A673 (cell line): Measurements from ENCODE around the gene SLC35D3. TPM values are rescaled to one million over a fixed set of nuclear protein-coding genes. Genes with fewer than 3 reads are reported as not detected.

Experiments
- BruUV-seq: library from RNA; stranded (reverse); fragments of 400-500 nt; replicated peaks from 2 replicates; lab custom pipeline; 2021; lab: Mats Ljungman, UMichigan
- CTCF ChIA-PET: fragments of 300-600 bp; sonication (Branson Sonifier 250); formaldehyde crosslinking; loops from one replicate; lab custom pipeline; 2022; ENCODE audit warnings: antibody characterized with exemption; lab: Charles Lee
- POLR2A ChIA-PET: fragments of 300-600 bp; sonication (Branson Sonifier 250); formaldehyde crosslinking; loops from one replicate; lab custom pipeline; 2022; ENCODE audit warnings: antibody characterized with exemption; ENCODE audit not compliant: low non-redundant PET; lab: Charles Lee
- DNase-seq: peaks from one replicate; pipeline ENCODE4 v3.0.0-alpha.2; 2015; ENCODE audit warnings: low spot score
- H3K27ac ChIP-seq: fragments of 200-600 bp; sonication (generic); 2 replicates; pipeline ENCODE4 v1.5.1; 2016; ENCODE audit warnings: mixed run types, low read depth, mild to moderate bottlenecking, mixed read lengths, antibody characterized with exemption, low read length; ENCODE audit not compliant: poor library complexity, severe bottlenecking
- H3K27me3 ChIP-seq: fragments of 200-600 bp; sonication (generic); replicated peaks from 2 replicates; pipeline ENCODE4 v1.6.1; 2017; ENCODE audit warnings: mixed run types, low read depth, mild to moderate bottlenecking, mixed read lengths, antibody characterized with exemption, low read length; ENCODE audit not compliant: insufficient read depth, poor library complexity
- H3K36me3 ChIP-seq: fragments of 200-600 bp; sonication (generic); 2 replicates; pipeline ENCODE4 v1.6.1; 2016; ENCODE audit warnings: mixed run types, mild to moderate bottlenecking, mixed read lengths, antibody characterized with exemption, low read length; ENCODE audit not compliant: insufficient read depth, poor library complexity, severe bottlenecking
- H3K4me1 ChIP-seq: fragments of 200-600 bp; sonication (generic); 2 replicates; pipeline ENCODE4 v1.6.1; 2017; ENCODE audit warnings: mixed run types, mild to moderate bottlenecking, mixed read lengths, antibody characterized with exemption, low read length; ENCODE audit not compliant: insufficient read depth, poor library complexity, severe bottlenecking
- H3K4me3 ChIP-seq: fragments of 200-600 bp; sonication (generic); 2 replicates; pipeline ENCODE4 v1.5.1; 2016; ENCODE audit warnings: low read depth, mixed run types, mild to moderate bottlenecking, mixed read lengths, low read length; ENCODE audit not compliant: poor library complexity, severe bottlenecking
- H3K9me3 ChIP-seq: fragments of 200-600 bp; sonication (generic); 2 replicates; pipeline ENCODE4 v1.6.1; 2016; ENCODE audit warnings: mixed run types, low read depth, mild to moderate bottlenecking, mixed read lengths, antibody characterized with exemption, low read length; ENCODE audit not compliant: poor library complexity, severe bottlenecking
- EZH2 ChIP-seq: fragments of 200-600 bp; sonication (generic); IDR thresholded peaks from 2 replicates; pipeline ENCODE4 v1.6.1; 2017; ENCODE audit warnings: borderline replicate concordance, low read depth, mild to moderate bottlenecking, mixed read lengths, antibody characterized with exemption, low read length; ENCODE audit not compliant: poor library complexity, severe bottlenecking
- intact Hi-C: fragments of 100-400 bp; cut with micrococcal nuclease; formaldehyde crosslinking; loops from one replicate; pipeline ENCODE4 v1.10.0; 2022; ENCODE audit not compliant: unreplicated experiment
- total RNA-seq: library from RNA; stranded (reverse); gene quantifications from 2 replicates; pipeline ENCODE4 v1.2.3, GENCODE V29; 2021
- TF ChIP-seq, protein P1 (sequence below): fragments of 300-800, 200-600 bp; sonication (generic); conservative IDR thresholded peaks from 2 replicates; pipeline ENCODE4 v1.5.1; 2017; ENCODE audit warnings: low read depth, mild to moderate bottlenecking, antibody characterized with exemption, low read length, moderate library complexity, mixed read lengths

SLC35D3 gene
- total RNA-seq, 1 experiment from 2014 or later, result not detected

DNA sequence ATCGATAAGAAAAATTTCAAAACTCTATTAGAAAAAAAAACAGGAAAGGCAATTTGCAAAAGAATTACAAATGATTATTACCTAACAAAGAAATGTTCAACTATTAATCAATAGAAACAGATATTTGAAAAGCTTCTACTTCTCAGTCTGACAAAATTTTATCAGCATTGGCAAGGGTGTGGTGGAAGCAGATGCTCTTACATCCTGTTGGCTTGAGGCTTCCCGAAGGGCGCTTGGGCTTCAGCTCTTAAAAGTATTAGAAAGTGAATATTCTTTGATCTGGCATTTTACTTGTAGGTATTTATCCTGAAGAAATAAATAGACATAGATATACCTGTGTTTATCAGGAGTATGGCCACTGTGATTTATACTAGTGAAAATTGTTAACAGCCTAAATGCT, 38.7 kb downstream of the SLC35D3 start:
- H3K4me3 ChIP-seq, result no peak overlapping the region
- no peaks in the 10 kb centered on the region for H3K9me3 ChIP-seq
- no TSS peak for BruUV-seq
- H3K27me3 ChIP-seq, result no peaks in the 10 kb centered on the region
- intact Hi-C loops, result no loop called here
- no peaks in the 10 kb centered on the region for H3K36me3 ChIP-seq
- ChIA-PET CTCF (no interaction called here), POLR2A (no interaction called here)
- peaks cover 9% of the 10 kb centered on the region for H3K4me1 ChIP-seq
- no peak for DNase-seq
- TF ChIP-seq EZH2, result no peak
- TF ChIP-seq, protein P1, sequence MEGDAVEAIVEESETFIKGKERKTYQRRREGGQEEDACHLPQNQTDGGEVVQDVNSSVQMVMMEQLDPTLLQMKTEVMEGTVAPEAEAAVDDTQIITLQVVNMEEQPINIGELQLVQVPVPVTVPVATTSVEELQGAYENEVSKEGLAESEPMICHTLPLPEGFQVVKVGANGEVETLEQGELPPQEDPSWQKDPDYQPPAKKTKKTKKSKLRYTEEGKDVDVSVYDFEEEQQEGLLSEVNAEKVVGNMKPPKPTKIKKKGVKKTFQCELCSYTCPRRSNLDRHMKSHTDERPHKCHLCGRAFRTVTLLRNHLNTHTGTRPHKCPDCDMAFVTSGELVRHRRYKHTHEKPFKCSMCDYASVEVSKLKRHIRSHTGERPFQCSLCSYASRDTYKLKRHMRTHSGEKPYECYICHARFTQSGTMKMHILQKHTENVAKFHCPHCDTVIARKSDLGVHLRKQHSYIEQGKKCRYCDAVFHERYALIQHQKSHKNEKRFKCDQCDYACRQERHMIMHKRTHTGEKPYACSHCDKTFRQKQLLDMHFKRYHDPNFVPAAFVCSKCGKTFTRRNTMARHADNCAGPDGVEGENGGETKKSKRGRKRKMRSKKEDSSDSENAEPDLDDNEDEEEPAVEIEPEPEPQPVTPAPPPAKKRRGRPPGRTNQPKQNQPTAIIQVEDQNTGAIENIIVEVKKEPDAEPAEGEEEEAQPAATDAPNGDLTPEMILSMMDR, result no peak
- H3K27ac ChIP-seq, result no peak overlapping the region

DNA sequence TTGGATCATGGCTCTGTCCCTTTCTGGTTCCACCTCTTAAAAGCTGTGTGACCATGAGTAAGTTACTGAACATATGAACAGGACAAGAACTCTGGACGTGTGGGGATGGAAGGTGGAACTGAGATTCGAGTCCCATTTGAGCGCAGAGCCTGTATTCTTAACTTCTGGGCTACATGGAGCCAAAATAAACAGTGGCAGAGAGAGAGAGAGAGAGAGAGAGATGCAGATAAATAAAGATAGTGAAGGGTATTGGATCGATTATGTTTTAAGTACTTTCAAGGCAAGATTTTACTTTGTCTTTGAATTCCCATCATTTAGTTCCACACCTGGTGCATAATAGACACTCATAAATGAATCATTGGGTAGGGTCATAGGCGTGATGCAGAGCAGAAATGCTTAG, 39.7 kb downstream of the SLC35D3 start:
- TF ChIP-seq, protein P1, result no peak
- TF ChIP-seq EZH2, result no peak
- Histone ChIP-seq H3K9me3 (no peaks in the 10 kb centered on the region), H3K4me3 (no peak overlapping the region), H3K36me3 (no peaks in the 10 kb centered on the region), H3K27me3 (no peaks in the 10 kb centered on the region), H3K27ac (no peak overlapping the region), H3K4me1 (peaks cover 4% of the 10 kb centered on the region)
- POLR2A ChIA-PET, result no interaction called here
- CTCF ChIA-PET, result no interaction called here
- intact Hi-C loops, result no loop called here
- no TSS peak for BruUV-seq
- DNase-seq, result no peak

DNA sequence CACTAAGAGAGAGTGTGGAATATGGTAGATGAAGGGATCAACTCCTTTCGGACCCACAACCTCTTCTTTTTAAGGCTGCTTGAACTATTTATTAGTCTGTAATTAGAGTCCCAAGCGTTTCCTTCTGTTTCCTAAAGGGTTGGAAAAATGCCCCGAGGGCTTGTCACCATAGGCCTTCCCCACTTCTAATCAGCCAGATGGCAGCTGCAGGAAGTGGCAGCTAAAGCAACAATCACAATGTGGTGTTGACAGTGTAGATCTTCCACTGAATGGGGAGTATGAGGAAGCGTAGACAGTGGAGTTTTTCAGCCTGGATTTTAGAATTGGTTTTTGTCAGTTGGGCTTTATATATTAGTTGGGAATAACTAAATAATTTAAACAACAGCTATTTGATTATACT, 40.6 kb downstream of the SLC35D3 start:
- intact Hi-C loops, result no loop called here
- Histone ChIP-seq H3K27me3 (no peaks in the 10 kb centered on the region), H3K4me1 (no peaks in the 10 kb centered on the region), H3K4me3 (no peak overlapping the region), H3K27ac (no peak overlapping the region), H3K9me3 (no peaks in the 10 kb centered on the region), H3K36me3 (no peaks in the 10 kb centered on the region)
- peak; percentile 58 for DNase-seq
- TF ChIP-seq EZH2, result no peak
- TF ChIP-seq, protein P1, result no peak
- ChIA-PET POLR2A (no interaction called here), CTCF (no interaction called here)
- BruUV-seq, result no TSS peak
